Activated CD4-positive, alpha-beta T cell treated with anti-CD3 and anti-CD28 coated beads, Interleukin-2, amount 10 ng/mL, durations not matched to agents 24 days and 14 days (primary cell): Measurements from ENCODE around the gene FCER1G. TPM values are rescaled to one million over a fixed set of nuclear protein-coding genes. Genes with fewer than 3 reads are reported as not detected.

Experiments used
- DNase-seq: peaks from one replicate; pipeline ENCODE4 v3.0.0; 2022
- H3K27ac Mint-ChIP-seq: one replicate; pipeline ENCODE4 v1.8.0; 2022; ENCODE audit warnings: mild to moderate bottlenecking, mixed read lengths
- H3K27me3 Mint-ChIP-seq: one replicate; pipeline ENCODE4 v1.8.0; 2022; ENCODE audit warnings: mixed read lengths
- H3K36me3 Mint-ChIP-seq: one replicate; pipeline ENCODE4 v1.8.0; 2022; ENCODE audit warnings: low read depth, mild to moderate bottlenecking, mixed read lengths
- H3K4me1 Mint-ChIP-seq: one replicate; pipeline ENCODE4 v1.8.0; 2021; ENCODE audit warnings: mixed read lengths
- H3K4me3 Mint-ChIP-seq: one replicate; pipeline ENCODE4 v1.8.0; 2022; ENCODE audit warnings: mild to moderate bottlenecking, moderate library complexity, mixed read lengths
- H3K9me3 Mint-ChIP-seq: one replicate; pipeline ENCODE4 v1.8.0; 2021; ENCODE audit warnings: mixed read lengths
- intact Hi-C: fragments of 100-400 bp; cut with micrococcal nuclease; formaldehyde crosslinking; loops from one replicate; pipeline ENCODE4 v1.15.1; 2023
- total RNA-seq: library from RNA; stranded (reverse); gene quantifications from 2 replicates; pipeline ENCODE4 v1.2.3, GENCODE V29; 2022

The FCER1G gene
- total RNA-seq, 1 donor from 2014 or later: 0.63 TPM

DNA sequence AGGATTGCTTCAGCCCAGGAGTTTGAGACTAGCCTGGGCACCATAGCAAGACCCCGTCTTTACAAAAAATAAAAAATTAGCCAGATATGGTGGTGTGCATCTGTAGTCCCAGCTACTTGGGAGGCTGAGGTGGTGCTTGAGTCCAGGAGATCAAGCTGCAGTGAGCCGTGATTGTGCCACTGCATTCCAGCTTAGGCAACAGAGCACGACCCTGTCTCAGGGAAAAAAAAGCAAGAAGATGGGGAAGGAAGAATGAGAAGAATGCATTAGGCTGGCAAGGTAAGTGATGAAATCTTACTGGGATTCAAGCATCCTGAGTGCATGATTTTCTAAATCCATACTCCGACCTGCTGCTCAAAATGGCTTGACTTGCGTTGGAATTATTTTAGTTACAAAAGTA is 50.2 kb downstream of the FCER1G start:
- intact Hi-C loops: no loop called here
- H3K4me1 Mint-ChIP-seq: no peaks in the 10 kb centered on the region
- H3K9me3 Mint-ChIP-seq: no peaks in the 10 kb centered on the region
- no peaks in the 10 kb centered on the region for H3K36me3 Mint-ChIP-seq
- H3K27ac Mint-ChIP-seq: no peak overlapping the region
- no peak for DNase-seq
- peaks cover 34% of the 10 kb centered on the region for H3K27me3 Mint-ChIP-seq
- no peak overlapping the region for H3K4me3 Mint-ChIP-seq

DNA sequence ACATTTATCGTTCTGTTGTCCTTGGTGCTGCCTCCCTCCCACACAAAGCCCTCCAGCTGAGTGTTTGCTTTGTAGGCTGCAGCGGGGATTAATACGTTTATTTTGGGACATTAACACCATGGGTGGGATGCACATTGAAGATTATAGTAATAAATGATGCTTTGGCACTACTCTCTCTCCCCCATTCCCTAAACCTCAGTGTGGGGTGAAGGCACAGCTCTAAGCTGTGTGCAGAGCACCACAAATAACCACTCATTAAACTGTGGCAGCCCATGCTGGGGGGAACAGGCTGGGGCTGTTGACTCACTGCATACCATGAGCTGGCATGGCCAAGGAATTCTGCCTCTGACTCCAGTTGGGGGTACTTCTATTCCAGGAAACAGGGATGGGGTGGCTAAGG is 51.1 kb downstream of the FCER1G start:
- H3K4me1 Mint-ChIP-seq: no peaks in the 10 kb centered on the region
- no peak overlapping the region for H3K4me3 Mint-ChIP-seq
- H3K27ac Mint-ChIP-seq: no peak overlapping the region
- no peak for DNase-seq
- no peaks in the 10 kb centered on the region for H3K9me3 Mint-ChIP-seq
- intact Hi-C loops: no loop called here
- H3K27me3 Mint-ChIP-seq: peaks cover 25% of the 10 kb centered on the region
- H3K36me3 Mint-ChIP-seq: no peaks in the 10 kb centered on the region

DNA sequence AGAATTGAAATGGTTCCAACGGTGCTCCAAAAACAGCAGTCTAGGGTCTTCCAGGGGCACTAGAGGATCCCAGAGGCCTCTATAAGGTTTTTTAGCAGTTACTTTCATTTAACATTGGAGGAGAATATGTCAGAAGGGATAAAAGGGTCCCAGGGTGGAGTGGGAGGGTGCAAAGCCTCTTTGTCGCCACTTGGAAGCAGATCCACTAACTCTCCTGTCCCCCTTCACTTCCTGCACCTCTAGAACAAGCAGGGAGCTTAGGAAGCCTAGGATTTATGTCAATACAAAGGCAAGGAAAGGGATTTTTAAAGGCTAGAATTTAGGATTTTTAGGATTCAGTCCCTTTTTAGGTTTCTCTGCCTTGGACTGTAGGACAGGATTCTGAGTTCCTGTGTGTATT is 51.7 kb downstream of the FCER1G start:
- H3K9me3 Mint-ChIP-seq: no peaks in the 10 kb centered on the region
- no peak for DNase-seq

DNA sequence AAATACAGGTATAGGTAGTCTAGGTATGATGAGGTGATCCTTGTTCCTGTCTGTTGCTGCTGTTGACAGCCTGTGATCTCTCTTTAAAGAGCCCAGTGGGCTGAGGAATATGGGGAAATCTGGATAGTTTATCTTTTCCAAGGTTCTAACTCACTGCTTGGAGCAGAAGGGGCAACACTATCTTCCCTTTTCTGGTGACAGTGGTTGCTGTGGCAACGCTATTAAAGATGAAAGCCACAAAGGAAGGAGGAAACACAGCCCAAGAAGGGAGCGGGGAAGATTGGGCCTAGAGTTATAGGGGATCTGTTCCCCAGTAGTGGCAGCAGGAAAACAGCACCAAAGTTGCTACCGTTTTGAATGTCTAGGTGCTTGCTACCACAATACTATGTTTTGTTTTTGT is 52.2 kb downstream of the FCER1G start:
- Mint-ChIP-seq H3K27ac (no peak overlapping the region), H3K9me3 (no peaks in the 10 kb centered on the region), H3K36me3 (no peaks in the 10 kb centered on the region), H3K4me3 (no peak overlapping the region), H3K27me3 (peaks cover 20% of the 10 kb centered on the region), H3K4me1 (no peaks in the 10 kb centered on the region)
- no peak for DNase-seq
- intact Hi-C loops: no loop called here

More for the DNA sequence above, 51.7 kb downstream of the FCER1G start:
- peaks cover 21% of the 10 kb centered on the region for H3K27me3 Mint-ChIP-seq
- no peak overlapping the region for H3K27ac Mint-ChIP-seq
- intact Hi-C loops: no loop called here
- H3K36me3 Mint-ChIP-seq: no peaks in the 10 kb centered on the region
- H3K4me3 Mint-ChIP-seq: no peak overlapping the region
- no peaks in the 10 kb centered on the region for H3K4me1 Mint-ChIP-seq

Other genes starting within 250 kb of the FCER1G start
- gene F11R, start 194.1 kb upstream of the FCER1G start, total RNA-seq: 9.1 and 21.4 TPM in 2 replicates
- 41.7 and 49.7 TPM in 2 replicates for gene TSTD1, start 176.3 kb upstream of the FCER1G start, total RNA-seq
- gene USF1, start 169.3 kb upstream of the FCER1G start, total RNA-seq: 46.5 and 48.6 TPM in 2 replicates
- gene ARHGAP30, start 145.4 kb upstream of the FCER1G start, total RNA-seq: 134 and 139 TPM in 2 replicates
- gene NECTIN4, start 125.7 kb upstream of the FCER1G start, total RNA-seq: 0.05 TPM in 1 of 2 replicates, not detected in the other
- gene KLHDC9, start 116.9 kb upstream of the FCER1G start, total RNA-seq: not detected in 2 replicates
- 173 and 178 TPM in 2 replicates for gene PFDN2, start 97.3 kb upstream of the FCER1G start, total RNA-seq
- 46.7 and 48.2 TPM in 2 replicates for gene NIT1, start 97.2 kb upstream of the FCER1G start, total RNA-seq
- gene DEDD, start 82.6 kb upstream of the FCER1G start, total RNA-seq: 45.7 and 46.2 TPM in 2 replicates
- 84.2 and 86.6 TPM in 2 replicates for gene UFC1, start 61.3 kb upstream of the FCER1G start, total RNA-seq
- 32.7 and 34.7 TPM in 2 replicates for gene USP21, start 55.8 kb upstream of the FCER1G start, total RNA-seq
- 28.6 and 31.1 TPM in 2 replicates for gene PPOX, start 48.9 kb upstream of the FCER1G start, total RNA-seq
- gene B4GALT3, start 37.8 kb upstream of the FCER1G start, total RNA-seq: 65.1 and 69.9 TPM in 2 replicates
- 0.33 and 0.66 TPM in 2 replicates for gene ADAMTS4, start 16.2 kb upstream of the FCER1G start, total RNA-seq
- gene NDUFS2, start 12.9 kb upstream of the FCER1G start, total RNA-seq: 88.4 and 89.6 TPM in 2 replicates
- not detected in 2 replicates for gene APOA2, start 8.3 kb downstream of the FCER1G start, total RNA-seq
- gene TOMM40L, start 10.8 kb downstream of the FCER1G start, total RNA-seq: 25.6 and 28.4 TPM in 2 replicates
- not detected in 2 replicates for gene NR1I3, start 22.9 kb downstream of the FCER1G start, total RNA-seq
- gene PCP4L1, start 43.5 kb downstream of the FCER1G start, total RNA-seq: 0.14 TPM in 1 of 2 replicates, not detected in the other
- gene MPZ, start 94.7 kb downstream of the FCER1G start, total RNA-seq: 2.8 and 3.0 TPM in 2 replicates
- gene SDHC, start 99.1 kb downstream of the FCER1G start, total RNA-seq: 174 and 182 TPM in 2 replicates
- gene CFAP126, start 152.6 kb downstream of the FCER1G start, total RNA-seq: not detected in 2 replicates